Measurements from ENCODE around the gene GBP5. TPM values are rescaled to one million over a fixed set of nuclear protein-coding genes. Genes with fewer than 3 reads are reported as not detected.

The GBP5 gene
- total RNA-seq, 2 donors from 2014 or later = not detected

DNA sequence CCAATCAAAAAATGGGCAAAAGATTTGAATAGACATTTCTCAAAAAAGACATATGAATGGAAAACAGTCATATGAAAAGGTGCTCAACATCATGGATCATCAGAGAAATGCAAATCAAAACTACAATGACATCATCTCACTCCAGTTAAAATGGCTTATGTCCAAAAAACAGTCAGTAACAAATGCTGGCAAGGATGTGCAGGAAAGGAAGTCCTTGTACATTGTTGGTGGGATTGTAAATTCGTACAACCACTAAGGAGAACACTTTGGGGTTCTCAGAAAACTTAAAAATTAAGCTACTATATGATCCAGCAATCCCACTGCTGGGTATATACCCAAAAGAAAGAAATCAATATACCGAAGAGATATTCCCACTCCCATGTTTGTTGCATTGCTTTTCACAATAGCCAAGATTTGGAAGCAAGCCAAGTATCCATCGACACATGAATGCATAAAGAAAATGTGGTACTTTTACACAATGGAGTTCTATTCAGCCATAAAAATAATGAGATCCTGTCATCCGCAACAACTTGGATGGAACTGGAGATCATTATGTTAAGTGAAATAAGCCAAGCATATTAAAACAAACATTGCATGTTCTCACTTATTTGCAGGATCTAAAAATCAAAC is 17.9 kb downstream of the GBP5 start:
- Histone ChIP-seq H3K36me3 (ENCODE audit: control insufficient read depth, insufficient read depth, low read length) (no peaks in the 10 kb centered on the region), H3K9me3 (ENCODE audit: control insufficient read depth, low read length) (no peaks in the 10 kb centered on the region), H3K27me3 (ENCODE audit: control insufficient read depth, insufficient read depth, low read length, poor library complexity, severe bottlenecking) (no peaks in the 10 kb centered on the region), H3K9ac (ENCODE audit: extremely low read depth, low read length, poor library complexity, severe bottlenecking) (no peak overlapping the region), H3K4me3 (ENCODE audit: low read length) (no peak overlapping the region), H3K4me1 (ENCODE audit: control insufficient read depth, insufficient read depth, low read length) (peaks cover under 1% of the 10 kb centered on the region), H3K27ac (ENCODE audit: low read depth, low read length) (no peak overlapping the region)
- no peak for DNase-seq
- H3K9me3 Mint-ChIP-seq = no peaks in the 10 kb centered on the region
- H3K4me3 Mint-ChIP-seq = no peak overlapping the region
- 90 to 100% methylated on average over 1 to 4 of the region's 4 CpGs for WGBS, 2 experiments (ENCODE audit: insufficient coverage in 1 of 2, insufficient read length in 1 of 2)
- peaks cover 4% of the 10 kb centered on the region for H3K27me3 Mint-ChIP-seq (ENCODE audit: insufficient read depth)
- peaks cover 1% of the 10 kb centered on the region for H3K4me1 Mint-ChIP-seq
- H3K36me3 Mint-ChIP-seq (ENCODE audit: low read depth) = no peaks in the 10 kb centered on the region
- H3K27ac Mint-ChIP-seq = no peak overlapping the region
- TF ChIP-seq CTCF (conservative IDR thresholded peaks at IDR 0.05) = no peak

DNA sequence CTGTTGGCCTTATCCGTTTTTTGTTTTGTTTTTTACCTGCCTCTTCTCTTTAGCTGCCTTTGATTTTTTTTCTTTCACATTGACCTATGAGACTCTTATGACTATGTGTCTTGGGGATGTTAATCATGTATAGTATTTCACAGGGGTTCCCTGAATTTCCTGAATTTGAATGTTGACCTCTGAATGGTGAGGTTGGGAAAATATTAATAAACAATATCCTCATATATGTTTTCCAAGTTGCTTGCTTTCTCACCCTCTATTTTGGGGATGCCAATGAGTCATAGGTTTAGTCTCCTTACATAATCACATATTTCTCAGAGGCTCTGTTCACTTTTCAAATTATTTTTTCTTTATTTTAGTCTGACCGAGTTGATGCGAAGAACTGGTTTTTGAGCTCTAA is 29.6 kb downstream of the GBP5 start:
- 91% methylated on average over 3 of the region's 3 CpGs; no CpG with 5 or more reads in 1 of the 2 experiments for WGBS, 2 experiments (ENCODE audit: insufficient coverage in 1 of 2, insufficient read length in 1 of 2)
- peaks cover 6% of the 10 kb centered on the region for H3K9me3 Mint-ChIP-seq
- no peaks in the 10 kb centered on the region for H3K4me1 ChIP-seq (ENCODE audit: control insufficient read depth, insufficient read depth, low read length)

More for the DNA sequence above, 29.6 kb downstream of the GBP5 start:
- no peak for TF ChIP-seq CTCF (conservative IDR thresholded peaks at IDR 0.05)
- Histone ChIP-seq H3K27ac (ENCODE audit: low read depth, low read length) (no peak overlapping the region), H3K9me3 (ENCODE audit: control insufficient read depth, low read length) (no peaks in the 10 kb centered on the region), H3K4me3 (ENCODE audit: low read length) (no peak overlapping the region), H3K36me3 (ENCODE audit: control insufficient read depth, insufficient read depth, low read length) (no peaks in the 10 kb centered on the region), H3K27me3 (ENCODE audit: control insufficient read depth, insufficient read depth, low read length, poor library complexity, severe bottlenecking) (no peaks in the 10 kb centered on the region), H3K9ac (ENCODE audit: extremely low read depth, low read length, poor library complexity, severe bottlenecking) (no peak overlapping the region)
- Mint-ChIP-seq H3K4me1 (no peaks in the 10 kb centered on the region), H3K36me3 (ENCODE audit: low read depth) (no peaks in the 10 kb centered on the region), H3K27me3 (ENCODE audit: insufficient read depth) (no peaks in the 10 kb centered on the region), H3K27ac (no peak overlapping the region), H3K4me3 (no peak overlapping the region)
- DNase-seq = no peak

Other genes with a start within 250 kb of the GBP5 start
- gene GBP3, start 250.0 kb downstream of the GBP5 start, total RNA-seq = not detected
- not detected for gene GBP1, start 207.7 kb downstream of the GBP5 start, total RNA-seq
- gene GBP2, start 146.7 kb downstream of the GBP5 start, total RNA-seq = not detected
- not detected for gene GBP7, start 96.9 kb downstream of the GBP5 start, total RNA-seq
- 1 to 10 TPM in 1 of 2 donors, under 1 TPM in 1; 0.55 to 2.8 TPM for gene GBP4, start 73.9 kb downstream of the GBP5 start, total RNA-seq
- not detected for gene GBP6, start 91.2 kb upstream of the GBP5 start, total RNA-seq